GM21717 (cell line): ENCODE results near the gene ADORA2B.
A peak's percentile ranks its signal among the peaks of the same experiment; 100 is the strongest.
"Not testable (repeated sequence)": the region's sequence is repeated elsewhere in the genome, so short reads cannot be mapped to it uniquely, and the experiment has no call there.

Experiments used
- ATAC-seq: cut with Tn5 transposase; IDR thresholded peaks from one replicate; pipeline ENCODE4 v1.9.1; 2021; ENCODE audit warnings: mild to moderate bottlenecking, moderate library complexity; ENCODE audit not compliant: unreplicated experiment

The ADORA2B gene

GRCh38 chr17:15921640-15922039, 23.3 kb upstream of the ADORA2B start:
- ATAC-seq = no peak

- ATAC-seq = no peak
Measured at GRCh38 chr17:15922586-15922985, 22.3 kb upstream of the ADORA2B start.

DNA sequence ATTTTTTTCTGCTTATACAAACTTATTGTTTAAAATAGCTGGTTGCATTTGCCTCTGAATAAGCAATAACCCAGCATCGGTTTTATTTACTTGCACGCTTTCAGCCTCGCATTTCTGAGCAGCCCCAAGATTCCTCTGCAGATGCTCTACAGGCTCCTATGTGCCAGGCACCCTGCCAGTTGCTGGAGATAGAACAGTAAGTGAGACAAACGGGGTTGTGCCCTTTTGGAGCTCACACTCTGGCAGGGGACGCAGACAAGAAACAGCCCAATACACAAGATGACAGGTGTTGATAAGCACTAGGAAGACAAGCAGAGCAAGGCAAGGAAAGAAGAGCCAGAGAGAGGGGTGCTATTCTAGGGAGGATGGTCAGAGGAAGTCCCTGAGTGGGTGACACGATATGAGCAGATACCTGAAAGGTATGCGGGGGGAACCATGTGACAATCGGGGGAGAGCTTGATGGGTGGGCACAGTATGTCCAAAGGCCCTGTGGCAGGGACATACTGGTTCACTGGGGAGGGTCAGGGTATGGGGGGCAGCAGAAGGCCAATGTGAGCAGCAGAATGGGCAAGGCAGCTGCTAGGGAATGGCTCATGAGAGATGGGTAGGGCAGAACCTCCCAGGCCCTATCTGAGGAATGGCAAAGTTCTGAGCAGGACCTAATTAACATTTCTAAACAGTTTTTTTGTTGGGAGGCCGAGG, 18.7 kb upstream of the ADORA2B start:
- ATAC-seq = no peak

DNA sequence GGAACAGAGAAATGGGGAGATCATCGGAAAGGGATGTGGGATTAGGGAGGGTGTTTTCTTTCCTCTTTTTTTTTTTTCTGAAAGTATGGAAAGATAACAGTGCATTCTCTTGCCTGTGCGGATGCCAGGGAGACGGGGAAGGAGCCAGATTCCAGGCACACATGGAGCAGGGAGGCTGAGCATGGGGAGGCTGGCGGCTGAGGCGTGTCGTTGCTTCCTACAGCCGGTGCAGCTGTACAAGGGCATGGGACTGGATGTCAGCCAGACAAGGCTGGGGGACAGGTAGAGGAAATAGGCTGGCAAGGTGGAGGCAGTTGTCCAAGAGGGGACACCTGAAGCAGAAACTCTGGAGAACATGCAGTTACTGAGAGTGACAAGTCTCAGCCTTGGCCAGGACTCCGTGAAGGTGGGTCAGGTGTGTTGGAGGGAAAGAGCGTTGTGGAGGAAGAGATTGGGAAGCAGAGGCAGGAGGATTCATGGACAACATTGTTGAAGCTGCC, 16.6 kb upstream of the ADORA2B start:
- no peak for ATAC-seq

- no peak for ATAC-seq
Measured at GRCh38 chr17:15929941-15930340, 15.0 kb upstream of the ADORA2B start.

GRCh38 chr17:15930426-15930825, 14.5 kb upstream of the ADORA2B start:
- no peak for ATAC-seq

DNA sequence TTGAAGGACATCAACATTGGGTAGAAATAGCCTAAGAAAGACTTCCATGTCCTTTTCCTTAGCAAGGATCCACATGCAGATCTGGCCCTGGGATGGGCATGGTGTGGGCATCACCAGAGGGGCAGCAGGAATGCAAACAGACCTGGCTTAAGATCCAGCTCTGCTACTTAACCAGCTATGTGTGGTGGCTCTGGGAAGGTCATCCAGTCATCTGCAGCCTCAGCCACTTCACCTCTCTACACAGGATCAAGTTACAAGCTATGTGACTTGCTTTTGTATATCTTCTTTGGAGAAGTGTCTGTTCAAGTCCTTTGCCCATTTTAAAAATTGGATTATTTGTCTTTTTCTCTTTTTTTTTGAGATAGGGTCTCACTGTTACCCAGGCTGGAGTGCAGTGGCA, 13.5 kb upstream of the ADORA2B start:
- no peak for ATAC-seq

DNA sequence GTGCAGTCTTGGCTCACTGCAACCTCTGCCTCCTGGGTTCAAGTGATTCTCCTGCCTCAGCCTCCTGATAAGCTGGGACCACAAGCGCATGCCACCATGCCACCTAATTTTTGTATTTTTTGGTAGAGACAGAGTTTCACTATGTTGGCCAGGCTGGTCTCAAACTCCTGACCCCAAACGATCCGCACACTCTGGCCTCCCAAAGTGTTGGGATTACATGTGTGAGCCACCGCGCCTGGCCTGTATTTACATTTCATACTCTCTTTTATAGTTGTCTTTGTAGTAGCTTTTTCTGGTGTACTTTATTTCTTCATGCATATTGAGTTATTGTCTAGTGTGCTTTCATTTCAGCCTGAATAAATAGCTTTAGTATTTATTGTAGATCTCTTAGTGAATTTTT, 10.1 kb upstream of the ADORA2B start:
- ATAC-seq = no peak

DNA sequence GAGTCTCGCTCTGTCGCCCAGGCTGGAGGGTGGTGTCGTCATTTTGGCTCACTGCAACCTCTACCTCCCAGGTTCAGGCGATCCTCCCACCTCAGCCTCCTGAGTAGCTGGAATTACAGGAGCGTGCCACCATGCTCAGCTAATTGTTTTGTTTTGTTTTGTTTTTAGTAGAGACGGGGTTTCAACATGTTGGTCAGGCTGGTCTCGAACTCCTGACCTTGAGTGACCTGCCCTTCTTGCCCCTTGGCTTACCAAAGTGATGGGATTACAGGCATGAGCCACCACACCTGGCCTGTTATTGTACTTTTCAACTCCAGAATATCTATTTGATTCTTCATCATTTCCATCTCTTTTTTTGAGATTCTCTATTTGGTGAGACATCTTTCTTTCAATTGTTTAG, 9.0 kb upstream of the ADORA2B start:
- ATAC-seq = no peak

DNA sequence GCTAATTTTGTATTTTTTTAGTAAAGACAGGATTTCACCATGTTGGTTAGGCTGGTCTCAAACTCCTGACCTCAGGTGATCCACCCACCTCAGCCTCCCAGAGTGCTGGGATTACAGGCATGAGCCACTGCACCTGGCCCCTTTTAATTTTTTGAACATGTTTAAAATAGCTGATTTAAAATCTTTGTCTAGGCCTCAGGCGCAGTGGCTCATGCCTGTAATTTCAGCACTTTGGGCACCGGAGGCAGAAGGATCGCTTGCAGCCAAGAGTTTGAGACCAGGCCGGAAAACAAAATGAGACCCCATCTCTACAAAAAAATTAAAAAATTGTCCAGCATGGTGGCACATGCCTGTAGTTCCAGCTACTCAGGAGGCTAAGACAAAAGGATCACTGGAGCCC, 8.4 kb upstream of the ADORA2B start:
- not testable (repeated sequence) for ATAC-seq

GRCh38 chr17:15941781-15942180, 3.1 kb upstream of the ADORA2B start:
- no peak for ATAC-seq

DNA sequence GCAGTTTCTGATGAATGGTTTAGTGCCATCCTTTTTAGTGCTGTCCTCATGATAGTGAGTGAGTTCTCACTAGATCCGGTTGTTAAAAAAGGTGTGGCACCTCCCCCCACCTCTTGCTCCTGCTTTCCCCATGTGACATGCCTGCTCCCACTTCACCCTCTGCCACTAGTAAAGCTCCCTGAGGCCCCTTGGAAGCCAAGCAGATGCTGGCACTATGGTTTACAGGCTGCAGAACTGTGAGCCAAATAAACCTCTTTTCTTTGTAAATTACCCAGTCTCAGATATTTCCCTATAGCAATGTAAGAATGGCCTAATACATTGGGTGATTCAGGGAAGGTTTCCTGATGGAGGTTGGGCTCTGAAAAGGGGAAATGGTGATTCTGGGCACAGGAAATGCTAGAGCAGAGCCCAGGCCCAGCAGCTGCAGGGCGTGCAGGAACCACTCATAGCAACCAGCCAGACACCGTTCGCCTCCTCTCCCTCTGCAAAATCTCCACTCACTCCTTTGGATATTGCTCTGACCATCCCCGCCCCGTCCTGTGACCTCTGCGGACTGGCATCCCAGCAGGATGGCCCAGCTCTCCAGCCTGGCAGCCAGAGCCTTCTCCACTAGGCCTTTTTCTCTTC, 2.6 kb upstream of the ADORA2B start:
- no peak for ATAC-seq

- ATAC-seq = no peak
Measured at GRCh38 chr17:15943971-15944758, 765 bp upstream of the ADORA2B start.

GRCh38 chr17:15945527-15946191, 729 bp downstream of the ADORA2B start:
- peak; percentile 14 for ATAC-seq

DNA sequence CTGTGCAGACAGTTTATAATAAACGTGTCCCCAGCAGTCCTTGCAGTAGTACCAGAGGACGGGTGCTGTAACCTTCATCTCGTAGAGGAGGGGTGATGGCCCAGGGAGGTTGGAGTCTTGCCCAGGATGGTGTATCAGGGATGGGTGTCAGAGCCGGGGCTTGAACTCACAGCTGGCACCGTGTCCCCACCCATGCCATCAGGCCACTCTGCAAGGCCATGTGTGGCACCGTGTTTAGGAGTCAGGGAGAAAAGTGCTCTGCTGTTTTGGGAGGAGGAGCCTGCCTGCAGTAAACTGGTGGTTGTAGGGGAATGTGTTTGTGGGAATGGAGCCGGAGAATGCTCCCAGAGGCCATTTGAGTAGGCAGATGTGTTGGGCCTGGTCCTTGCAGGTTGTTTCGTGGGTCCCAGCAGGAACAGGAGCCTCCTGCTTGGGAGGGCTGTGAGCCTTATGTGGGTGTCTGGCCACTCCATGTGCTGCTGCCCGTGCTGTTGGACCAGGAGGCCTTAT, 1.7 kb downstream of the ADORA2B start:
- no peak for ATAC-seq

GRCh38 chr17:15947271-15947670, 2.3 kb downstream of the ADORA2B start:
- ATAC-seq = no peak

DNA sequence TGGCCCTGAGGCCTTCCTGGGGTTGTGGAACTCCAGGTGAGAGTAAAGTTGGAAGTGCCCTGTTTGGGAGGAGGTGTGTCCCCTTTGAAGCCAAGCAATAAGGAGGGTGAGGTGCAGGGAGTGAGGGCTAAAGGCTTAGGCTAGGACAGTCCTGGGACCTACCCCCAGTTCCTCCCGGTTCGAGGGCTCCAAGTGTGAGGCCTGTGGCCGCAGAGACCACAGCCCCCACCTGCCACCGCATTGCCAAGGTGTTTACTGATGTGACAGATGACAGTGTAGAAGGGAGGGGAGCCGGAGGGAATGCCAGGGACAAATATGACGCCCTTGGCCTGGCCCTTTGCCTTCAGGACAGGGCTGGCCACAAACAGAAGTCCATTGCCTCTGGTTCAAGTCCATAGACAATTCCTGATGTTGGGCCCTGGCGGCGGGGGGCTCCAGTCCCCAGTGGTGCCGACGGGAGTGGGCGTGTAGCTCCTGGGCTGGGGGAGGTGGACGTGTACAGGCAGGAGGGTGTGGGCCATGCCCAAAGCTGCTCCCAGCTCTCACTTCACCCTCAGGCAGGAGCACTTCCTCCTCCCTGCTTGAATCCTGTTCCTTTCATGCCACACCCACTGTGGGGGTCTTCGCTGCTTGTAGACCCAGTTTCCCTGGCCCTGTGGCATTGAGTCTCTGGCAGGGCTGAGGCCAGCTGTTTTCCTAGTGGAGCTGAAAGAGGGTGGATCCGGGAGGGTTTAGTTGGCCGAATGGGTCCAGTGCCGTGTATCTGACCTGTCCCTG, 3.2 kb downstream of the ADORA2B start:
- ATAC-seq = no peak

- ATAC-seq = no peak
Measured at GRCh38 chr17:15951368-15952047, 6.6 kb downstream of the ADORA2B start.

DNA sequence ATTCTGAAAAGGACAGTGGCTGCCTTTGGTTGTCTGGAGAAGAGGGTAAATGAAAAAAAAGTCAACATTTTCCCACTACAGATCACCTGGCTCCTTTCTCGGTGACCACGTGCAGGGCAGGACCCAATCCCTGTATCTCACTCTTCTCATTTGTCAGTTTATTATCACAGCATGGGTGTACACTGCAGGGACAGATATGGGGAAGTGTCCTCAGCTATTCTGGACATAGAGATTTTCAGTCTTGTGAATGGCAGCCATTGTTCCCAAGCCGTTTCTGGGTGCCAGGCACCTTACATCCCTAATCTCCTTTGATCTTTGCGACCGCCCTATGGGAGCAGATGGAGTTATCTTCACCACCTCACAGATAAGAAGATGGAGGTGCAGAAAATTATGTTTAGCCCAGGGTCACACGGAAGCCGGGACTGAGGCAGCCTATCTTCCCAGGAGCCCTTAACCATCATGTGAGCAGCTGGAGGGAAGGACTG, 7.2 kb downstream of the ADORA2B start:
- no peak for ATAC-seq
